BJ (cell line): ENCODE measurements around the gene FADS1. TPM values are rescaled to one million over a fixed set of nuclear protein-coding genes. Genes with fewer than 3 reads are reported as not detected.

Experiments used
- CTCF ChIA-PET: fragments of 350-600 bp; formaldehyde crosslinking; extraction: SDS; loops from one replicate; lab custom pipeline; 2021; ENCODE audit warnings: antibody characterized with exemption, inconsistent platforms; lab: Yijun Ruan, JAX
- POLR2A ChIA-PET: fragments of 300-600 bp; sonication (Branson Sonifier 250); formaldehyde crosslinking; extraction: SDS; loops from one replicate; lab custom pipeline; 2021; ENCODE audit warnings: antibody characterized with exemption; lab: Charles Lee
- DNase-seq: peaks from one replicate; pipeline ENCODE4 v3.0.0-alpha.2; 2011; ENCODE audit warnings: low read depth
- H3K27me3 ChIP-seq: 2 replicates; pipeline ENCODE4 v1.6.0; 2011; ENCODE audit warnings: low read length; ENCODE audit not compliant: control insufficient read depth, insufficient read depth
- H3K36me3 ChIP-seq: 2 replicates; pipeline ENCODE4 v1.5.1; 2011; ENCODE audit warnings: low read length; ENCODE audit not compliant: control insufficient read depth, insufficient read depth
- H3K4me3 ChIP-seq: 2 replicates; pipeline ENCODE4 v1.5.1; 2011; ENCODE audit warnings: low read depth, mild to moderate bottlenecking, control low read depth, low read length
- CTCF ChIP-seq: IDR thresholded peaks from 2 replicates; pipeline ENCODE4 v1.5.1; 2011; ENCODE audit warnings: low read depth, mild to moderate bottlenecking, control low read depth, inconsistent platforms, low read length, moderate library complexity; ENCODE audit not compliant: insufficient read depth
- polyA plus RNA-seq: library from polyadenylated mRNA; depleted of rRNA; stranded (reverse); fragments of >200 nt; gene quantifications from 2 replicates; pipeline ENCODE4 v1.2.3, GENCODE V29; 2011

Gene FADS1
- polyA plus RNA-seq, 1 experiment: 58.0 TPM

GRCh38 chr11:61754534-61755482, 62.0 kb downstream of the FADS1 start:
- no peaks in the 10 kb centered on the region; the same call in 1 of the 2 replicates for H3K27me3 ChIP-seq
- no peak for TF ChIP-seq CTCF
- ChIA-PET CTCF (interaction anchor here (0.7 to 2.1 kb wide), 5 partner anchors 11 to 116 kb away, joined by 3 to 5 read pairs (median 3); no protein-coding TSS in a partner anchor), POLR2A (no interaction called here)
- no peaks in the 10 kb centered on the region for H3K36me3 ChIP-seq
- DNase-seq: no peak
- no peak overlapping the region for H3K4me3 ChIP-seq

GRCh38 chr11:61753672-61754071, 63.1 kb downstream of the FADS1 start:
- Histone ChIP-seq H3K27me3 (no peaks in the 10 kb centered on the region; the same call in 1 of the 2 replicates), H3K36me3 (no peaks in the 10 kb centered on the region), H3K4me3 (no peak overlapping the region)
- no peak for DNase-seq
- CTCF ChIA-PET: interaction anchor here (0.7 to 2.1 kb wide), 12 partner anchors 8 to 354 kb away, joined by 3 to 5 read pairs (median 3); no protein-coding TSS in a partner anchor
- POLR2A ChIA-PET: no interaction called here
- TF ChIP-seq CTCF: no peak

DNA sequence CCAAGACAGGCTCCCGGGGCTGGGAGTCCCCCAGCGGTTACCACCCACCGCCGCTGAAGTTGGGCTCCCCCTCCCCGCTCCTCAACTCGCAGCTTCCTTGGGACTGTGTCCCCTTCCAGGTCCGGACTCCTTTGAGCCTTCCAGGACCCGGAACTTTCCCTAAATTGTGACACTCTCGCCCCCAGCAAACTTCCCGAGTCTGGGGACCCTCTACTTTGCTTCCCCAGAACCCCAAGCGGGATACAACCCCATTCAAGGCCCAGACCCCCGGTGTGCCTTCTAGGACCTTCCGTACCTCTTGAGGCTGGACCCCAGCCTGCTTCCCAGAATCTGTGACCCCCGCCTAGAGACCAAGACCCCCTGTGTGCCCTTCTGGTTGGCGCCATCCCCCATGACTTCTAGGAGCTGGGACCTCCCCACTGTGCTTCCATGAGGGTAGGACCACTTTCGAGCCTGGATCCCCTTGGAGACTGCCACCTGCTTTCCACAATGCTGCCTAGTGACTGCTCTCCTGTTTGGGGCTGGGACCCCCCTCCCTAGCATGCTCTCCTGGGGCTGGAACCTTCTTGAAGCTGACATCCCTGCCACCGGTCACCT, 63.8 kb downstream of the FADS1 start:
- H3K36me3 ChIP-seq: no peaks in the 10 kb centered on the region
- no peak for TF ChIP-seq CTCF
- CTCF ChIA-PET: interaction anchor here (0.7 to 2.1 kb wide), 13 partner anchors 8 to 355 kb away, joined by 3 to 5 read pairs (median 3); no protein-coding TSS in a partner anchor
- POLR2A ChIA-PET: no interaction called here
- no peaks in the 10 kb centered on the region; the same call in 1 of the 2 replicates for H3K27me3 ChIP-seq
- DNase-seq: no peak
- peak overlapping the region; percentile 25 for H3K4me3 ChIP-seq

DNA sequence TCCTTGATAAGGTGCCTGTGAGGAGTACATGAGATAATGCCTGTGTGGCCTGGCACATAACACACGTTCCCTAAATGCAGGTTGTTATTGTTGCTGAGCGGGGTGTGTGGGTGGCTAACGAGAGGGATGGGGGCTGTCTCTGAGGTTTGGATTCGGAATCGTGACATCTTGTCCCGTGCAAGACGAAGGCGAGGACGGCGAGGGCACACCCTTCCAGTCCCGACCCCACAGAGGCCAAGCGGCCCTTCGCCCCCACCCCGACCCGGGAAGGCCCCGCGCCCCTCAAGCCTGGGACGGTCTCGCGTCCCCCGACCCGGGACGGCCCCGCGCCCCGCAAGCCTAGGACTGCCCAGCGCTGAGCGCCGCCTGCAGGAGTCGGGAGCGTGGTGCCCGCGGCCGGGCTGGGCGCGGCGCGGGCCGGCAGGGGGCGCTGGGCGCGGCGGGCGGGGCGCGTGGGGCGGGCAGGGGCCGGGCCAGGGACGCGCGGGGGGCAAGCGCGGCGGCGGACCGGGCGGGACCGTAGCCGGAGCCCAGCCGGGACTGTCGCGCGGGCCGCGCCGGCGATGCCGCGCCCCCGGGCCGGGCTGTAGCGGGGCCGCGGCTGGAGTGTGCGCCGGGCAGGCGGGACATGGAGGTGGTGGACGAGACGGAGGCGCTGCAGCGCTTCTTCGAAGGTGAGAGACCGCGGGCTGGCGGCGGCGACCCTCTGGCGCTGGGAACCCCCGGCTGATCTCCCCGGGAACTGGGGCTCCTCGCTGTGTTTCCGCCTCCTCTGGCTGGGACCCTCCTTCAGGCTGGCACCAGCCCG, 64.5 kb downstream of the FADS1 start, which contains the start of gene MYRF:
Gene MYRF (plus strand): TSS at position 520 of the 808 bp plus-strand sequence. CDS start 109 bp downstream, at position 629.
- H3K36me3 ChIP-seq: no peaks in the 10 kb centered on the region
- TF ChIP-seq CTCF: peak; percentile 32
- ChIA-PET POLR2A (no interaction called here), CTCF (interaction anchor here (0.8 to 6.5 kb wide), 11 partner anchors 9 to 356 kb away, joined by 3 to 68 read pairs (median 4); no protein-coding TSS in a partner anchor)
- H3K4me3 ChIP-seq: peak within 1 kb of the TSS; percentile 39
- H3K27me3 ChIP-seq: no peaks in the 10 kb centered on the region; the same call in 1 of the 2 replicates
- DNase-seq: no peak
